CD4-positive, CD25-positive, alpha-beta regulatory T cell (primary cell): Measurements from ENCODE around the gene XRCC2. TPM values are rescaled to one million over a fixed set of nuclear protein-coding genes. Genes with fewer than 3 reads are reported as not detected.
"Not testable (repeated sequence)": the region's sequence is repeated elsewhere in the genome, so short reads cannot be mapped to it uniquely, and the experiment has no call there.

Experiments used
- ATAC-seq, 2 donors: fragments of 150-1000 bp; cut with Tn5 transposase; one replicate each; pipeline ENCODE4 v1.10.0; 2021; ENCODE audit warnings: low read depth in 2 of 2, moderate number of reproducible peaks in 2 of 2, moderate library complexity in 1 of 2
- DNase-seq, 3 donors: peaks; one replicate each; pipeline versions ENCODE4 v3.0.0 to v3.0.0-alpha.2; 2012 to 2022; ENCODE audit warnings: mixed read lengths in 1 of 3
- H3K27ac ChIP-seq: one replicate; pipeline ENCODE4 v1.7.0; 2013; ENCODE audit warnings: mild to moderate bottlenecking, low read length; ENCODE audit not compliant: insufficient read depth, poor library complexity, severe bottlenecking
- H3K27me3 ChIP-seq: one replicate; pipeline ENCODE4 v1.7.0; 2013; ENCODE audit warnings: low read length; ENCODE audit not compliant: control insufficient read depth, insufficient read depth
- H3K36me3 ChIP-seq: one replicate; pipeline ENCODE4 v1.7.0; 2013; ENCODE audit warnings: mild to moderate bottlenecking, low read length, moderate library complexity; ENCODE audit not compliant: control insufficient read depth, insufficient read depth
- H3K4me1 ChIP-seq: 2 replicates; pipeline ENCODE4 v1.7.0; 2013; ENCODE audit warnings: mild to moderate bottlenecking, low read length; ENCODE audit not compliant: insufficient read depth, control insufficient read depth, poor library complexity, severe bottlenecking
- H3K4me3 ChIP-seq: one replicate; pipeline ENCODE4 v1.7.0; 2013; ENCODE audit warnings: low read depth, mild to moderate bottlenecking, low read length, moderate library complexity
- H3K9me3 ChIP-seq, 2 experiments: 1 replicate in 1 of 2; 2 replicates in 1 of 2; pipeline ENCODE4 v1.7.0; 2013; ENCODE audit warnings: low read length in 2 of 2, mild to moderate bottlenecking in 1 of 2, moderate library complexity in 1 of 2; ENCODE audit not compliant: control insufficient read depth in 2 of 2
- H3K27ac Mint-ChIP-seq, 3 donors: one replicate each; pipeline ENCODE4 v1.8.0; 2020 to 2022; ENCODE audit warnings: mild to moderate bottlenecking in 3 of 3, mixed read lengths in 3 of 3, moderate library complexity in 2 of 3
- H3K27me3 Mint-ChIP-seq: one replicate; pipeline ENCODE4 v1.8.0; 2022; ENCODE audit warnings: mild to moderate bottlenecking, mixed read lengths
- H3K36me3 Mint-ChIP-seq: one replicate; pipeline ENCODE4 v1.8.0; 2020; ENCODE audit warnings: mixed read lengths
- H3K4me1 Mint-ChIP-seq, 4 donors: one replicate each; pipeline ENCODE4 v1.8.0; 2020 to 2022; ENCODE audit warnings: mixed read lengths in 4 of 4, mild to moderate bottlenecking in 1 of 4
- H3K4me3 Mint-ChIP-seq, 4 donors: one replicate each; pipeline ENCODE4 v1.8.0; 2020 to 2022; ENCODE audit warnings: mild to moderate bottlenecking in 4 of 4, mixed read lengths in 4 of 4, moderate library complexity in 3 of 4
- H3K9me3 Mint-ChIP-seq, 7 donors: one replicate each; pipeline ENCODE4 v1.8.0; 2020 to 2022; ENCODE audit warnings: mixed read lengths in 7 of 7, mild to moderate bottlenecking in 3 of 7, moderate library complexity in 2 of 7
- polyA plus RNA-seq, 4 donors: library from polyadenylated mRNA; unstranded; fragments of 300-500 nt; fragmentation: Illumina TruSeq; gene quantifications; one replicate each; pipeline ENCODE4 v1.2.3, GENCODE V29; 2021
- total RNA-seq: library from RNA; stranded (reverse); gene quantifications from one replicate; pipeline ENCODE4 v1.2.3, GENCODE V29; 2022

The XRCC2 gene
- total and polyA plus RNA-seq, 5 donors from 2014 or later: 0.12 to 1.1 (median 0.36) TPM

DNA sequence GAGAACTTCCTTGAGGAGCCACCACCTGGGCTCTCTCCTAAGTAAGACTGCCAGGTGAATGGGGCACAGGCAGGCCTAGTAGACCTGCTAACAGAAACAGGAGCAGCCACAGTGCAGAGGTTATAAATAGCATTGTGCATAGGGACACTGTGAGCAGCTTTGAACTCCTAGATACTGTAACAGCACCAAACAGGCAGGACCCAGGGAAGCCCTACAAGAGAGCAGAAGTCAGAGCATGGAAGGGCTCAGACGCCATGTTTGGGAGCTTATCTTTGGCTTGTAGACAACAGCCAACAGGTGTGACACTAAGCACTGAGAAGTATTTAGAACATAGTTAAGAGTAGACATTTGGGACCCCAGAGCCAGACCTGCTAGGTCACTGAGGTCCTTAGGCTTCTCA lies 14.5 kb downstream of the XRCC2 start:
- H3K4me3 ChIP-seq: no peak overlapping the region
- H3K27me3 ChIP-seq: no peaks in the 10 kb centered on the region
- H3K27me3 Mint-ChIP-seq: no peaks in the 10 kb centered on the region
- no peaks in the 10 kb centered on the region for H3K4me1 ChIP-seq
- ATAC-seq (no peak), DNase-seq (no peak)
- H3K4me3 Mint-ChIP-seq: no peak overlapping the region
- no peak overlapping the region for H3K27ac ChIP-seq
- no peaks in the 10 kb centered on the region for H3K9me3 Mint-ChIP-seq
- no peaks in the 10 kb centered on the region for H3K36me3 Mint-ChIP-seq
- no peaks in the 10 kb centered on the region for H3K36me3 ChIP-seq
- no peak overlapping the region for H3K27ac Mint-ChIP-seq
- peaks cover 0 to 2% (median 1%) of the 10 kb centered on the region in 4 donors for H3K4me1 Mint-ChIP-seq
- H3K9me3 ChIP-seq: no peaks in the 10 kb centered on the region

DNA sequence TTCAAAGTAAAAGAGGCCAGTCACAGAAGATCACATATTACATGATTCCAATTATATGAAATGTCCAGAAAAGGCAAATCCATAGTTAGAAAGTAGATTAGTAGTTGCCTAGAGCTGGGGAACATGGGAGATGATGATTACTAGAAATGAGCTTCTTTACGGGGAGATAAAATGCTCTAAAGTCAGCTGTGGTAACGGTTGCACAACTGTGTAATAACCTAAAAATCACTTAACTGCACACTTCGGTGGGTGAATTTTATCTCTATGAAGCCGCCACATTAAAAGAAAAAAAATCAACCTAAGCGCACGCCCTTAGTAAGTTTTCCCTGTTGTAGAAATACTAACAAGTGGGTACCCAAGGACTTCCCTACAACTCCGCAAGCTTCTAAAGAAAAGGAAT lies 15.9 kb downstream of the XRCC2 start:
- Mint-ChIP-seq H3K27ac (no peak overlapping the region), H3K9me3 (no peaks in the 10 kb centered on the region), H3K4me1 (peaks cover 0 to 4% (median 1%) of the 10 kb centered on the region in 4 donors), H3K4me3 (no peak overlapping the region), H3K27me3 (no peaks in the 10 kb centered on the region), H3K36me3 (no peaks in the 10 kb centered on the region)
- Histone ChIP-seq H3K4me3 (no peak overlapping the region), H3K9me3 (no peaks in the 10 kb centered on the region), H3K27ac (no peak overlapping the region), H3K36me3 (no peaks in the 10 kb centered on the region), H3K27me3 (no peaks in the 10 kb centered on the region), H3K4me1 (no peaks in the 10 kb centered on the region)
- no peak for DNase-seq
- no peak for ATAC-seq

DNA sequence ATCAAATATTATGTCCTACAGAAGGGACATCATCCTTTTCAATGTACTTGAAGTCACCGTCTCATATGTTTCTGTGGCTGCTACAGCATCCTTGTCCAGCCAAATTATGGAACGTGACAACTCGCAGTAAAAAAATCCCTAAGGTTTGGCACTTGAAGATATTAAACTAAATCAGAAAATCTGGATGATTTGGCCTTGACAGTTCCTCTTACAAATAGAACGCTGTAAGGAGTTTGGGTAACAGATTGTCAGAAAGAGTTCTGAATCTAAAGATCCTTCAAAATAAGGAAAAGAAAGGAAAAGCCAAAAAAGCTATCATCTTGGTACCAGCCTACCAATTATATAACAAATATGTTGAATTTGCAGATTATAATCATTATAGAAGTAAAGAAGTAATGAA lies 21.0 kb downstream of the XRCC2 start:
- no peaks in the 10 kb centered on the region for H3K36me3 Mint-ChIP-seq
- no peaks in the 10 kb centered on the region for H3K27me3 Mint-ChIP-seq
- H3K4me3 ChIP-seq: no peak overlapping the region
- ATAC-seq (no peak), DNase-seq (no peak)
- no peaks in the 10 kb centered on the region for H3K36me3 ChIP-seq
- H3K27ac ChIP-seq: no peak overlapping the region
- H3K9me3 ChIP-seq: no peaks in the 10 kb centered on the region
- no peaks in the 10 kb centered on the region for H3K27me3 ChIP-seq
- peaks cover 0 to 6% (median 2%) of the 10 kb centered on the region in 4 donors for H3K4me1 Mint-ChIP-seq
- H3K4me1 ChIP-seq: no peaks in the 10 kb centered on the region
- no peak overlapping the region for H3K4me3 Mint-ChIP-seq
- H3K9me3 Mint-ChIP-seq: no peaks in the 10 kb centered on the region
- H3K27ac Mint-ChIP-seq: no peak overlapping the region

DNA sequence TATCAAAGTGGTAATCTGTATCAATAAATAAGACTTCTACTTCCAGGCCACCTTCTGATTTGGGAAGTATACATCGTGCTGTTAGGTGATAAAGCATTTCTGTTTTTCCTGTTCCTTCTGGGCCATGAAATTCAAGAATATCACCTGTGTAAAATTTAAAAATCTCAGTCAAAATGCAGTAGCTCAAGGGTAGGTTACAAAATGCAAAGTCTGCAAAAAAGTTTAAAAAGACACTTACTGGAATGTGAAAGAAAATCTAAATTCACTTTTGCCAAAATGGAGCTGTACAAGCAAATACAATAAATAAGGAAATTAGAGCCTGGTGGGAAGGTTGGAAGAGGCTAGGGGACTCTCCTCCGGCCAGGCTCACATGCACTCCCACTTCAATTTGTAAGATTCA lies 26.7 kb downstream of the XRCC2 start:
- peaks cover 3% of the 10 kb centered on the region for H3K36me3 Mint-ChIP-seq
- H3K27ac Mint-ChIP-seq: no peak overlapping the region
- Histone ChIP-seq H3K9me3 (no peaks in the 10 kb centered on the region), H3K27me3 (no peaks in the 10 kb centered on the region), H3K4me3 (no peak overlapping the region), H3K36me3 (no peaks in the 10 kb centered on the region), H3K27ac (no peak overlapping the region), H3K4me1 (no peaks in the 10 kb centered on the region)
- ATAC-seq (no peak), DNase-seq (no peak)
- H3K9me3 Mint-ChIP-seq: peaks cover 0 to 3% (median 0%) of the 10 kb centered on the region in 7 donors
- no peak overlapping the region for H3K4me3 Mint-ChIP-seq
- H3K27me3 Mint-ChIP-seq: no peaks in the 10 kb centered on the region
- peaks cover 0 to 3% (median 0%) of the 10 kb centered on the region in 4 donors for H3K4me1 Mint-ChIP-seq

DNA sequence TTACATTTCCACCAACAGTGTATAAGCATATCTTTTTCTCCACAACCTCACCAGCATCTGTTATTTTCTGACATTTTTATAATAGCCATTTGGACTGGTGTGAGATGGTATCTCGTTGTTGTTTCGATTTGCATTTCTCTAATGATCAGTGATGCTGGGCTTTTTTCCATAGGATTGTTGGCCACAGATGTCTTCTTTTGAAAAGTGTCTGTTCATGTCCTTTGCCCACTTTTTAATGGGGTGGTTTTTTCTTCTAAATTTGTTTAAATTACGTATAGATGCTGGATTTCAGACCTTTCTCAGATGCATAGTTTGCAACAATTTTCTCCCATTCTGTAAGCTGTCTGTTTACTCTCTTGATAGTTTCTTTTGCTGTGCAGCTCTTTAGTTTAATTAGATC lies 28.9 kb downstream of the XRCC2 start:
- H3K27ac ChIP-seq: no peak overlapping the region
- DNase-seq: no peak
- H3K36me3 Mint-ChIP-seq: peaks cover 3% of the 10 kb centered on the region

DNA sequence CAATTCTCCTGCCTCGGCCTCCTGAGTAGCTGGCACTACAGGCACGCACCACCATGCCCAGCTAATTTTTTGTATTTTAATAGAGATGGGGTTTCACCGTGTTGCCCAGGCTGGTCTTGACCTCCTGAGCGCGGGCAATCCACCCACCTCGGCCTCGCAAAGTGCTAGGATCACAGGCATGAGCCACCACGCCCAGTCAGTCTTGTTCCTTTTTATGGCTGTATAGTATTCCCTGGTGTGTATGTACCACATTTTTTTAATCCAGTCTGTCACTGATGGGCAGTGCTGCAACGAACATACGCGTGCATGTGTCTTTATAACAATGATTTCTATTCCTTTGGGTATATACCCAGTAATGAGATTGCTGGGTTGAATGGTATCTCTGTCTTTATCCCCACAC lies 29.4 kb downstream of the XRCC2 start:
- H3K4me1 Mint-ChIP-seq, H3K27me3 ChIP-seq, DNase-seq, ATAC-seq, H3K9me3 Mint-ChIP-seq, H3K27ac ChIP-seq, H3K27me3 Mint-ChIP-seq, H3K36me3 ChIP-seq, H3K4me3 Mint-ChIP-seq, H3K4me3 ChIP-seq, H3K4me1 ChIP-seq, H3K36me3 Mint-ChIP-seq, H3K27ac Mint-ChIP-seq, H3K9me3 ChIP-seq: not testable (repeated sequence)

More for the DNA sequence above, 28.9 kb downstream of the XRCC2 start:
- no peaks in the 10 kb centered on the region for H3K27me3 ChIP-seq
- Mint-ChIP-seq H3K4me1 (no peaks in the 10 kb centered on the region), H3K27me3 (no peaks in the 10 kb centered on the region), H3K9me3 (peaks cover 0 to 3% (median 0%) of the 10 kb centered on the region in 7 donors), H3K27ac (no peak overlapping the region), H3K4me3 (no peak overlapping the region)
- H3K4me1 ChIP-seq: no peaks in the 10 kb centered on the region
- H3K4me3 ChIP-seq: no peak overlapping the region
- no peaks in the 10 kb centered on the region for H3K9me3 ChIP-seq
- no peak for ATAC-seq
- no peaks in the 10 kb centered on the region for H3K36me3 ChIP-seq

DNA sequence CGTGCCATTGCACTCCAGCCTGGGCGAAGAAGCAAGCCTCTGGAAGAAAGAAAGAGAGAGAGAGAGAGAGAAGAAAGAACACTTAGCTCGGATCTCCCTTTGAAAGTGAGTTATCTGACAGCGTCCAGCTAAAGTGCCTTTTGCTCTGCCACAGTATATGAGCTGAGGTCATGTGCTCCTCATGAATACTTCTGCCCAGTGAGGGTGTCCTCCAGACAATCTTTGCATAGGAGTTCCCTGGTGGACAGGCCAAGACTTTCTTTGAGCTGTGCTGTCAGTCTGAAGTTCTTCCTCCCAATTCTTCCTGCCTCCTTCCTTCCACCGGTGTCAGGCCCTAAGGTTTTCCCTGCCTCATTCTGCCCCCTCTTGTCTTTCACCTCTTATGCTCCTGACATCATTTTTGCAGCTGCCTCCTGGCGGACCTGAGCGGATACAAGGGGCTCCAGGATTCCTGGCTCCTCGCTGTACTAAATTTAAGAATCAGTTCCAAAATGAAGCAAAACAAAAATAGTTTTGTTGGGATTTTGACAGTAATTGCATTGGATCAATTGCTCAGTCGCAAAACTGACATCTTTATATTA lies 31.9 kb downstream of the XRCC2 start:
- Histone ChIP-seq H3K27ac (no peak overlapping the region), H3K27me3 (no peaks in the 10 kb centered on the region), H3K9me3 (no peaks in the 10 kb centered on the region), H3K36me3 (no peaks in the 10 kb centered on the region), H3K4me1 (no peaks in the 10 kb centered on the region), H3K4me3 (no peak overlapping the region)
- no peak overlapping the region for H3K27ac Mint-ChIP-seq
- H3K36me3 Mint-ChIP-seq: peaks cover 3% of the 10 kb centered on the region
- no peaks in the 10 kb centered on the region for H3K27me3 Mint-ChIP-seq
- H3K9me3 Mint-ChIP-seq: peaks cover 0 to 3% (median 0%) of the 10 kb centered on the region in 7 donors
- ATAC-seq (no peak), DNase-seq (no peak)
- no peaks in the 10 kb centered on the region for H3K4me1 Mint-ChIP-seq
- no peak overlapping the region for H3K4me3 Mint-ChIP-seq

DNA sequence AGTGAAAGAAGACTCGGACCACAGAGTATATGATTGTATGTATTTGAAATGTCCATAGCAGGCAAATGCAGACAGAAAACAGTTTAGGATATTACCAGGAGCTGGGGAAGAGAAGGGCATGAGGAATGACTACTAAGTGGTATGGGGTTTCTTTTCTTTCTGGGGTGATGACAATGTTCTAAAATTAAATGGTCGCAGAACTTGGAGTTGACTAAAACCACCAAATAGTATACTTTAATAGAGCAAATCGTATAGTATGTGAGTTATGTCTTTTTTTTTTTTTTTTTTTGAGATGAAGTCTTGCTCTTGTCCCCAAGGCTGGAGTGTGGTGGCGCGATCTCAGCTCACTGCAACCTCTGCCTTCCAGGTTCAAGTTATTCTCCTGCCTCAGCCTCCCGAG lies 34.6 kb downstream of the XRCC2 start:
- Histone ChIP-seq H3K27me3 (no peaks in the 10 kb centered on the region), H3K36me3 (no peaks in the 10 kb centered on the region), H3K4me3 (no peak overlapping the region), H3K27ac (no peak overlapping the region), H3K9me3 (no peaks in the 10 kb centered on the region), H3K4me1 (no peaks in the 10 kb centered on the region)
- H3K4me3 Mint-ChIP-seq: no peak overlapping the region
- no peaks in the 10 kb centered on the region for H3K4me1 Mint-ChIP-seq
- no peaks in the 10 kb centered on the region for H3K27me3 Mint-ChIP-seq
- H3K27ac Mint-ChIP-seq: no peak overlapping the region
- peaks cover 0 to 2% (median 0%) of the 10 kb centered on the region in 7 donors for H3K9me3 Mint-ChIP-seq
- ATAC-seq: no peak
- no peaks in the 10 kb centered on the region for H3K36me3 Mint-ChIP-seq
- no peak for DNase-seq
